Measurements from ENCODE around the gene CCDC3.

Gene CCDC3

GRCh38 chr10:12960941-12961340 lies 40.6 kb downstream of the CCDC3 start:
- no peak for DNase-seq

- no peak for DNase-seq
Observed at GRCh38 chr10:12960334-12960898, 41.1 kb downstream of the CCDC3 start.

GRCh38 chr10:12958546-12959110 lies 42.9 kb downstream of the CCDC3 start:
- no peak for DNase-seq

GRCh38 chr10:12957081-12957480 lies 44.4 kb downstream of the CCDC3 start:
- DNase-seq = no peak

- DNase-seq = no peak
Observed at GRCh38 chr10:12954866-12955265, 46.6 kb downstream of the CCDC3 start.

- DNase-seq = no peak
Observed at GRCh38 chr10:12950583-12951128, 50.9 kb downstream of the CCDC3 start.

- no peak for DNase-seq
Observed at GRCh38 chr10:12949248-12949647, 52.3 kb downstream of the CCDC3 start.

DNA sequence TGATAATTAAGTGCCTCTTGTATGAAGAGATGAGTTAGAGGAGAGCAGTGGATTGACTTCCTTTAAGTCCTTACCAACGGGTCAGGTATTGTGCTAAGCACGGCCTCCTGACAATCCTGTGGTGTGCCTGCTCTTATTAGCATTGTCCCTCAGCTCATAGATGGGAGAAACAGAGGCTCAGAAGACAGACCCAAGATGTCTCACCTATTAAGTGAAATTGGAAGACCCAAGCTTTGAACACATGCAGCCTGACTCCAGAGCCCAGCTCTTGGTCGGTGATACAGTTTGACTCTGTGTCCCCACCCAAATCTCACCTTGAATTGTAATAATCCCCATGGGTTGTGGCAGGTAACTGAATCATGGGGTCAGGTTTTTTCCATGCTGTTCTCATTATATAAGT lies 53.8 kb downstream of the CCDC3 start:
- no peak for DNase-seq

GRCh38 chr10:12946372-12946771 lies 55.1 kb downstream of the CCDC3 start:
- no peak for DNase-seq

- no peak for DNase-seq
Observed at GRCh38 chr10:12945690-12946359, 55.7 kb downstream of the CCDC3 start.

- DNase-seq = no peak
Observed at GRCh38 chr10:12944931-12945330, 56.6 kb downstream of the CCDC3 start.

- DNase-seq = no peak
Observed at GRCh38 chr10:12943425-12943824, 58.1 kb downstream of the CCDC3 start.

- DNase-seq = no peak
Observed at GRCh38 chr10:12941966-12942365, 59.5 kb downstream of the CCDC3 start.

DNA sequence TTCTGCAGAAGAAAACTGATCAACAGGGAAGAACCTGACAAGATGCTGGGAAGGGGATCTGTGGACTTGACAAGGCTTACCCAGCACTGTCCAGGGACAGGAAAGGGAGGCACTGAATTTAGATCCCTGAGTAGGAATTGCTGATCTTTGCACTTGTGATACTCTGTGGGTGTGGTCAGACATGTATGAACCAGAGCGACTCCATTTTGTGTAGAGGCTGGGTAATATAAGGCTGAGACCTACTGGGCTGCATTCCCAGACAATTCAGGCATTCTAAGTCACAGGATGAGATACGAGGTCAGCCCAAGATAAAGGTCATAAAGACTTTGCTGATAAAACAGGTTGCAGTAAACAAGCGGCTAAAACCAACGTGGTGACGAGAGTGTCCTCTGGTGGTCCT lies 60.7 kb downstream of the CCDC3 start:
- DNase-seq = no peak

GRCh38 chr10:12938271-12938670 lies 63.2 kb downstream of the CCDC3 start:
- DNase-seq = no peak

DNA sequence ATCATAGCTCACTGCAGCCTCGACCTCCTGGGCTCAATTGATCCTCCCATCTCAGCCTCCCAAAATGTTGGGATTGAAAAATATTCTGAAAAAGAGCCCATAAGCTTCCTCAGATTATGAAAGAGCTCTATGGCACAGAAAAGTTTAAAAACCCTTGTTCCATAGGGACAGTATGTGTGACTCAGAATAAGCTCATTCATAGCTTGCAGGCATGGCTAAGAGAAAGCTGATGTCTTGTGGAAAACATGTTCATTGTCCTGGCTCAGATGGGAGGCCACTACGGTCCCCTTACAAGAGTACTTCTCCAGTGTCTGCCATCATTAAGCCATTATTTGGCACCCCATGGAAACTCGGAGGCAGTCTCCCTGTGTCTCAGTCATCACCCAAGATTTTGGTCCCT lies 64.0 kb downstream of the CCDC3 start:
- DNase-seq = no peak

DNA sequence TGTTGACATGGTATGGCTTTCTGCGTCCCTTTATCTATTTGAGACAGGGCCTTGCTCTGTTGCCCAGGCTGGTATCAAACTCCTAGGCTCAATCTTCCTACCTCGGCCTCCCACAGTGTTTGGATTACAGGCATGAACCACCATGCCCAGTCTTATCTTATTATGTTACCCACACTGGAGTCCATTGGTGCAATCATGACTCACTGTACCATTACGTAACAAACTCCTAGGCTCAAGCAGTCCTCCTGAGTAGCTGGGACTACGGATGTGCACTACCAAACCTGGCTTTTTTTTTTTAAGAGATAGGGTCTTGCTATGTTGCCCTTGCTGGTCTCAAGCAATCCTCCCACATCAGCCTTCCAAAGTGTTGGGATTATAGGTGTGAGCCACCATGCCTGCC lies 66.7 kb downstream of the CCDC3 start:
- DNase-seq = no peak

GRCh38 chr10:12929381-12929780 lies 72.1 kb downstream of the CCDC3 start:
- DNase-seq = no peak

- DNase-seq = no peak
Observed at GRCh38 chr10:12928571-12928970, 72.9 kb downstream of the CCDC3 start.

DNA sequence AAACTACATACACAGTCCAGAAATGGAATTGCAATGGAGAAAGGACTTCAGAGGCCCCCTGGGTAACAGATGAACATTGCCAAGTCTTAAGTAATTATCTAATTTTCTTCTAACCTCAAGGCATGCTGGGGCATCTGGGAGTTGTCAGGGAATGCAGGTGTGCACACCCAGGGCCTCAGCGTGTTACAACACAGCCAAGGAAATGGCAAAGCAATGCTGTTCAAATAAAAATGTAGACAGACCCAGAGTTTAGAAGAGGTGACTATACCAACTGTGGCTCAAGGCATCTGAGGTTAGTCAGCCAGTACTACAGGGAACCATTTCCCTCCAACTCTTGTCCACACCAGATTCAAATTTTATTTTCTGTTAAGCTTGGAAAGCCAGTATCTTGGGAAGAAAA lies 73.6 kb downstream of the CCDC3 start:
- DNase-seq = no peak

DNA sequence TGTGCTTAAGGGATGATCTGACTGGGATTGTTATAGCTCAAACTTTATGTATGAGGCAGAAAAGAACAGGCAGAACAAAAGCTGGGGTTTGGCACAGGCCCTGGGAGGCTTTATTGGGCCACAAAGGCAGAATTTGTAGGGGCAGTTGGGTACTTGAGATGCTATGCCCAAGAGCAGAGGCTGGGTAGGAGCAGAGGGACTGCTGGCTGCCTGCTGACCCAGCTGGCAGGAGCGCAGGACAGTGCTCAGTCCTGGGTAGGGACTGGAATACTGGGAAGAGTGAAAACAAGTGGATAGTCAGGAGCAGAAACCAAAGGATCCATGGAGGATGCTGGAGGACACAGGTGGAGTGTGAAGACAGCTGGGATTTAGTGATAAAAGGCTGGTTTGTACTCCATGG lies 75.7 kb downstream of the CCDC3 start:
- no peak for DNase-seq

DNA sequence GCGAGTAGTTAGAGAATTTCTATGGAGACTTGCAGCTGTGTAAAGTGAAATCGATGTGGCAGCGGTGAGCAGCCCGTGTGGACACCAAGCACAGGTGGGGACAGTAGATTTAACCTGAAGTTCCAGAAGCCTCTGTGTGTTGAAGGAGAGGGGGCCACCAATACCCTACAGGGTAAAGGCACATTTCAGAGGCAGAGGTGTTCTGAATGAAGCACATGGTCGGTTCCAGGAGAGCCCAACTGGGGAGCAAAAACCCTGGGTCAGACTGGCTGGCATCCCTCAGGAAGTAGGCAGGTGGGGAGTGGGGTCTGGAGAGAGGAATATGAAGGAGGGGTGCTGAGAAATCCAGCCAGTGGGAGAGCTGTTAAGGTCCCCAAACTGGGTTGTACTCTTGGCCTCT lies 76.6 kb downstream of the CCDC3 start:
- DNase-seq = no peak

DNA sequence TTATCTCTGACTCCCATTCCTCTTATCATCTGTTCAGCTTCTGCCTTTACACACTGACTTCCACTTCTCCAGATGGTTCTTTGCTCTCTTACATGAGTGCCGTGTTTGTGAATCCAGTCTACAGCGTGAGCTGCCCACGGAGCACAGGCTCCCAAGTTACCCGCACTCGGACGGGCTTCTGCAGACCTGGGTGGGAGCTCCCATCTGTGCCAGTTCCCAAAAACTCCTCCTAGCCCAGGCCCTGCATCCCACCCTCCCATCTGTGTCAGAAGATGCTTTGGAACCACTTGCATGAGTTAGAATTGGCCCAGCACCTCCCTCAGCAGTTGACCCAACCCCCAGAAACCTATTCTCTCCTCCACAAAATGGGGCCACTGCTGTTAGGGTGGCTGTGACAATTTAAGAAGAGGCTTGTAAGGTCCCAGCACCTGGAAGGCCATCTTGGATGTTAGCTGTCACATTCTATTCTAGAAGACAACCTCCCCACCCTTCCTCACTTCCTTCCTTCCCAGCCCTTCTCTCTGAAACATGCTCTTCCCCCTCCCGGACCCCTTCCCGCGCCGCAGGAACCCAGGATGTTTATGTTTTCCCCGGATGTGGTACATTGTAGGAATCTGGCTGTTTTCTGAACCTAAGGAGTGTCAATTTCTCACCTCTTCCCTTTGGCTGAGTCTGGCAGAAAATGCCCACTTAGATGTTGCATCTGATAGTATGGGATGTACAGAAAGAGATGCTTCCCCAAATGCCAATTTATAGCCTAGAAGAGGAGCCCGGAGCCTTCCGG lies 79.2 kb downstream of the CCDC3 start:
- no peak for DNase-seq

- DNase-seq = no peak
Observed at GRCh38 chr10:12921163-12921562, 80.3 kb downstream of the CCDC3 start.
